NCI-H345 treated with DMSO at 0.1 percent for 48 hours (cell line): Measurements from ENCODE around the gene SETX.

Source experiments
- DNase-seq: peaks from one replicate; lab custom pipeline; 2025; ENCODE audit not compliant: unreplicated experiment; lab: John Stamatoyannopoulos, UW

Gene SETX

DNA sequence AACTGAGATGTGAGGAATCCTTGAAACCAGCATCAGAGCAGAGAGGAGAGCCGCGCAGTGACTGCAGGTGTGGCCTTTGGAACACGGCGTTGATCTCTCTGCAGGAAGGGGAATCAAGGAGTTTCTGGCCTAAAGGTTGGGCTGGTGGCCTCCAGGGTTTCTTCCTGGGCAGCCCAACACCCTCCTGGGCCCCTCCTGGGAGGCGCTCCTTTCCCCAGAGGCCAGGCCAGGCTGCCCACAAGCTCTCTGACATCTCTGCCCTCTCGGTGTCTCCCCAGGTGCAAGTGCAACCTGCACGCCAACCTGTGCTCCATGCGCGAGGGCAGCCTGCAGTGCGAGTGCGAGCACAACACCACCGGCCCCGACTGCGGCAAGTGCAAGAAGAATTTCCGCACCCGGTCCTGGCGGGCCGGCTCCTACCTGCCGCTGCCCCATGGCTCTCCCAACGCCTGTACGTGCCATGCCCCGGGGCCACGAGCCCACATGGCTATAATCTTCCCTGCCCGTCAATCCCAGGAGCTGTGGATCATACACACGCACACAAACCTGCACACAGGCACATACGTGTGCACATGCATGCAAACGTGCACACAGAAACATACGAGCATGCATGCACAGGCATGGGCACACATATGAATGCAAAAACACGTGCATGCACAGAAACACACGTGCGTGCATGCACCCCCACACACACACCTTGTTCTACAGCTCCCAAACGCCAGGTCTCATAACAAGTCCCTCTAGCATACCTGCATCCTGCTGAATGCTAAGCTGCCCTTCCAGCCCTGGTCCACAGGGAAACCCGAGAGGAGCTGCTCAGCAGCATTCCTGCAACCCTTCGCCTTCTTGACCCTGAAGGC lies 128.0 kb downstream of the SETX start:
- no peak for DNase-seq

DNA sequence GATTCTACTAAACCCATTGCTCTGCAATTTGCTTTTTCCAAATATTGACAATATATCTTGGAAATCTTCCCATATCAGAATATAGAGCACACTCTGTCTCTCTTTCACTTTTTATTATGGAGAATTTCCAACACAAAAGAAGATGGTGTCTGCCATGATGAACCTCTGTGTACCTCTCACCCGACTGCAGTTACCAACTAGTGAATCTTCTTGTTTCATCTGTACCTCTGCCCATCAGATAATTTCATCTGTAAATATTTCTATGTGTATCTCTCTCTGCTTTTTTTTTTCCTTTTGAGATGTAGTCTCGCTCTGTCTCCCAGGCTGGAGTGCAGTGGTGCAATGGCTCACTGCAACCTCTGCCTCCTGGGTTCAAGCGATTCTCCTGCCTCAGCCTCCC lies 130.1 kb downstream of the SETX start:
- no peak for DNase-seq

DNA sequence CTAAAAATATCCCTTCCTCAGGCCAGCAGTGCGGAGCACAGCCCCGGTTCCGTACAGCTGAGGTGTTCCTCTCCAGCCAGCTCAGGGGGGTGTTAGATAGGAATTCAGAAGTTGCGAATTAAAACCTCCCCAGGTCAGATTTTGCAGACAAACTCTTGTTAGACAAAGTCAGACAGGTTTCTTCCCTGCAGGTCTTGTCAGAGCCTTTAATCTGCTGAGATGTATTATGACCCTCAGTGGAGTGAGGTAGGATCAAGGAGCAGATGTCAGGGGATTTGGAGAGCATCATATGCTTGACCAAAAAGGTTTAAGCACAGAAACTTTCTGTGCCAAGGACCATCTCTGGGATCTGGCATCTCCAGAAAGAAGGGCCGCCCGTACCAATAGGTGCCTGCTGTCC lies 132.8 kb downstream of the SETX start:
- no peak for DNase-seq

DNA sequence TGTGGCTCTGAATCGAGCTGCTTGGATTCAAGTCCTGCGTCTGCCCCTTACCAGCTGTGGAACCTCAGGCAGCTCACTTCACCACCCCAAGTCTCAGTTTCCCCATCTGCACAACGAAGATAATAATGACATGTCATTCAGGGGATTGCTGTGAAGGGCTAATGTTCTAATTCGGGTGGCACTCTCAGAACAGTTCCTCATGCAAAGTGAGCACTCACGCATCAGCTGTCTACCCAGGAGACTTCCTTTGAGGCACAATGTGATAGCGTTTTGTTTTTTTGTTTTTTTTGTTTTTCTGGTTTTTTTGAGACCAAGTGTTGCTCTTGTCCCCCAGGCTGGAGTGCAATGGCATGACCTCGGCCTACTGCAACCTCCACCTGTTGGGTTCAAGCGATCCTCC lies 136.6 kb downstream of the SETX start:
- DNase-seq, result no peak

DNA sequence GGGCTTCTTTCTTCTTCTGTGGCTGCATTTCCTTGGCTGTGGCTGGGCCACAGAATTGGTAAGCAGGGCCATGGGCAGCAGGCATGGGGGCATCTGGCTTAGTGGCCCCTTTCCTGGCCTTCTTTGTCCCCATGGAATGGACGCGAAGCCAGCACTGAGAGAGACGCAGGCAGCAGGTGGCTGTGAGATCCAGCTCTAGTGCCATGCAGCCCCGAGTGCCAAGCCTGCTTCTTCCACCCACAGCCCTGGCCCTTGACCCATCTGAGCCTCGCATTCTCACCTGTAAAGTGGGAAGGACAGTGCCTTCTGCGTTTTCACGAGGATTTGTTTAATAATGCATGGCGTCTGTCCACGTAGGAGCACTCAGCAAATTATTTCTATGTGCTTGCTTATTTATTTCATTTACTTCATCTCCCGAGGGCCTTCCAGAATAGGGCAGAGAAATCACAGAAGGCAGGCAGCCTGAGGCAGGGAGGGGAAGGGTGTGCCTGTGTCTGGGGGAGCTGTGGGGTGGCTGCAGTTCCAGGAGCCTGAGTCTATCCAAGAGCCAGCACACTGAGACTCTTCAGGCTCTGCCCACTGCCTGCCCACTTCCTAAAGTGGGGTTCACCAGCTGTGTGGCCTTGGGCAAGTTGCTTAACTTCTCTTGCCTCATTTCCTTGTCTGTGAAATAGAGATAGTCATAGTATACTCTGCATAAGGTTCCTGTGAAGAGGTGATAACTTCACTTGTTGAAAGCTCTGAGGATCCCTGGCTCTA lies 137.7 kb downstream of the SETX start:
- DNase-seq, result no peak

DNA sequence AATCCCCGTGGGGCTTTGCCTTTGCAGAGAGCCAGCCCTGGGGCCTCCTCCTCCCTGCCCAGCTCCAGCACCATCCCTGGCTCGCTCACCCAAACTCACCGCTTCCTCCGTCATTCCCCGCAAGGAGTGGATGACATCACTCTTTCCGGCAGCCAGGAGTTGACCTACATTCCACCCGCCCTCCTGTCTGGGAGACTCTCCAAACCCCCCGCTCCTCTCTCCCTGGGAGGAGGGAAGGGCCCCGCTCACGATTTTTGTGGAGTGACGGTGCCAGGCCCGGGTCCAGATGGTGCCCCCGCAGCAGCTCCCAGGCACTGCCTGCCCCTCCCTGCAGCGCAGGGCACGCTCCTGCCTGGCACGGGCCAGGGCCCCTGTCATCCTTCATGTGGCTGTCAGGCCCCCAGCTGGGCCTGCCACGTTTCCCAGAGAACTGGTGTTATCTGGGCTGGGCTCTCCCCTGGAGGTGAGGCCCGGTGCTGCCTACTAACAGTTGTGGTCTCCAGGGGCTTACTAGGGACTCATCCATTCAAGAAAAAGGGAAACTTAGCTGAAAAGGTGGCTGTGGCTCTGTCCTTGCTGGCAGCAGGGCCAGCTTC lies 140.7 kb downstream of the SETX start:
- peak; percentile 22 for DNase-seq

DNA sequence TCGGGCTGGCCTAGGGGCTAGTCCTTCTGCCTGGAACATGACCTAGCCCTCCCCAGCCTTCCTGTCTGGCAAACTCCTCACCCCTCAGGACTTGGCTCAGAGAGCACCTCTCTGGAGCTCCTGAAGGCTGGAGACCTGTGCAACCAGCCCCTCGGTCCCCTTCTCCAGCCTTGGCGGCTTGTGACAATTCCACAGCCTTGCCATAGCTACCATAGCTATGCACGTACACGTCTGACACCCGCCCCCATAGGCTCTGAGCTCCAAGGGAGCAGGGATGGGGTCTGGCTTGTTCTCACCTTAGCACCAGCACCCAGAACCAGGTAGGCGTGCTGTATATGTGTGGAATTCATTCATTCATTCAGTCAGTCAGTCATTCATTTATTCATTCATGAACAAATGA lies 143.2 kb downstream of the SETX start:
- no peak for DNase-seq
